ENCODE data around the gene PCDH15. TPM values are rescaled to one million over a fixed set of nuclear protein-coding genes. Genes with fewer than 3 reads are reported as not detected.

Gene PCDH15
- total RNA-seq, 2 donors from 2014 or later, result 1.1 TPM; not detected in 1

GRCh38 chr10:54501929-54502328, 299.1 kb downstream of the PCDH15 start:
- no peaks in the 10 kb centered on the region for H3K36me3 ChIP-seq
- no peaks in the 10 kb centered on the region for H3K27me3 ChIP-seq (replicated peaks; ENCODE audit: insufficient read depth)
- H3K4me3 ChIP-seq, result no peak overlapping the region
- intact Hi-C loops (cut with DNase I), result no loop called here
- no peaks in the 10 kb centered on the region for H3K9me3 ChIP-seq
- H3K27ac ChIP-seq, result no peak overlapping the region
- no peaks in the 10 kb centered on the region for H3K4me1 ChIP-seq (replicated peaks)
- TF ChIP-seq POLR2AphosphoS5 (IDR thresholded peaks at IDR 0.05) (no peak), CTCF (IDR thresholded peaks at IDR 0.05) (no peak), POLR2A (IDR thresholded peaks at IDR 0.05) (no peak)
- DNase-seq (ENCODE audit: low spot score), result no peak

GRCh38 chr10:54496852-54497251, 304.2 kb downstream of the PCDH15 start:
- H3K4me1 ChIP-seq (replicated peaks), result no peaks in the 10 kb centered on the region
- H3K36me3 ChIP-seq, result no peaks in the 10 kb centered on the region
- no peaks in the 10 kb centered on the region for H3K9me3 ChIP-seq
- intact Hi-C loops (cut with DNase I), result no loop called here
- 62% methylated on average over 3 of the region's 3 CpGs for WGBS
- H3K27ac ChIP-seq, result no peak overlapping the region
- H3K4me3 ChIP-seq, result no peak overlapping the region
- H3K27me3 ChIP-seq (replicated peaks; ENCODE audit: insufficient read depth), result no peaks in the 10 kb centered on the region
- TF ChIP-seq CTCF (IDR thresholded peaks at IDR 0.05), result no peak
- TF ChIP-seq POLR2AphosphoS5 (IDR thresholded peaks at IDR 0.05), result no peak
- TF ChIP-seq POLR2A (IDR thresholded peaks at IDR 0.05), result no peak
- no peak for DNase-seq (ENCODE audit: low spot score)

GRCh38 chr10:54487743-54488142, 313.3 kb downstream of the PCDH15 start:
- TF ChIP-seq CTCF (IDR thresholded peaks at IDR 0.05), result no peak
- no peak for TF ChIP-seq POLR2A (IDR thresholded peaks at IDR 0.05)
- H3K27me3 ChIP-seq (replicated peaks; ENCODE audit: insufficient read depth), result no peaks in the 10 kb centered on the region
- H3K27ac ChIP-seq, result no peak overlapping the region
- 66% methylated on average over 2 of the region's 2 CpGs for WGBS
- H3K4me1 ChIP-seq (replicated peaks), result no peaks in the 10 kb centered on the region
- H3K9me3 ChIP-seq, result no peaks in the 10 kb centered on the region
- H3K4me3 ChIP-seq, result no peak overlapping the region
- no peak for DNase-seq (ENCODE audit: low spot score)
- intact Hi-C loops (cut with DNase I), result no loop called here
- H3K36me3 ChIP-seq, result no peaks in the 10 kb centered on the region

GRCh38 chr10:54485971-54486370, 315.1 kb downstream of the PCDH15 start:
- intact Hi-C loops (cut with DNase I), result no loop called here
- Histone ChIP-seq H3K4me1 (replicated peaks) (no peaks in the 10 kb centered on the region), H3K4me3 (no peak overlapping the region), H3K9me3 (no peaks in the 10 kb centered on the region), H3K36me3 (no peaks in the 10 kb centered on the region), H3K27me3 (replicated peaks; ENCODE audit: insufficient read depth) (no peaks in the 10 kb centered on the region), H3K27ac (no peak overlapping the region)
- DNase-seq (ENCODE audit: low spot score), result no peak
- 60% methylated on average over 2 of the region's 2 CpGs for WGBS
- TF ChIP-seq POLR2AphosphoS5 (IDR thresholded peaks at IDR 0.05), result no peak
- TF ChIP-seq POLR2A (IDR thresholded peaks at IDR 0.05), result no peak
- no peak for TF ChIP-seq CTCF (IDR thresholded peaks at IDR 0.05)

- no peak for DNase-seq (ENCODE audit: low spot score)
- intact Hi-C loops (cut with DNase I), result no loop called here
- Histone ChIP-seq H3K36me3 (no peaks in the 10 kb centered on the region), H3K27ac (no peak overlapping the region), H3K9me3 (no peaks in the 10 kb centered on the region), H3K27me3 (replicated peaks; ENCODE audit: insufficient read depth) (no peaks in the 10 kb centered on the region), H3K4me1 (replicated peaks) (no peaks in the 10 kb centered on the region), H3K4me3 (no peak overlapping the region)
- TF ChIP-seq CTCF (IDR thresholded peaks at IDR 0.05) (no peak), POLR2AphosphoS5 (IDR thresholded peaks at IDR 0.05) (no peak), POLR2A (IDR thresholded peaks at IDR 0.05) (no peak)
- WGBS, result 48% methylated on average over 1 of the region's 1 CpG
These were observed 316.8 kb downstream of the PCDH15 start for GRCh38 chr10:54484186-54484585.

All from prostate gland (tissue), 2 donors.